Thoracic aorta (tissue), 2 donors: ENCODE results near the gene GDF9. TPM values are rescaled to one million over a fixed set of nuclear protein-coding genes. Genes with fewer than 3 reads are reported as not detected.

Experiments
- ATAC-seq: fragments of 150-250 bp; one replicate; pipeline ENCODE4 v1.8.0; 2017; ENCODE audit warnings: low read depth; ENCODE audit not compliant: insufficient number of reproducible peaks, low FRiP score
- DNase-seq: peaks from one replicate; pipeline ENCODE4 v3.0.0-alpha.2; 2020; ENCODE audit warnings: low spot score
- H3K27ac ChIP-seq, 2 donors: fragments of 200-600 bp; sonication (generic); 1 replicate in 1 of 2; 2 replicates in 1 of 2; pipeline ENCODE4 v1.5.1; 2016; ENCODE audit warnings: mild to moderate bottlenecking in 2 of 2, moderate library complexity in 2 of 2
- H3K27me3 ChIP-seq: fragments of 200-600 bp; sonication (generic); replicated peaks from 2 replicates; pipeline ENCODE4 v1.6.0; 2016; ENCODE audit warnings: mild to moderate bottlenecking; ENCODE audit not compliant: insufficient read depth
- H3K36me3 ChIP-seq: fragments of 200-600 bp; sonication (generic); one replicate; pipeline ENCODE4 v1.5.1; 2016
- H3K4me1 ChIP-seq, 2 donors: fragments of 200-600 bp; sonication (generic); 1 replicate in 1 of 2; 2 replicates in 1 of 2; pipeline versions ENCODE4 v1.5.1 to v1.6.0; 2016; ENCODE audit warnings: low read depth in 2 of 2, mild to moderate bottlenecking in 1 of 2; ENCODE audit not compliant: control insufficient read depth in 1 of 2
- H3K4me3 ChIP-seq: fragments of 200-600 bp; sonication (generic); 2 replicates; pipeline ENCODE4 v1.5.1; 2016; ENCODE audit warnings: mild to moderate bottlenecking
- H3K9me3 ChIP-seq: fragments of 200-600 bp; sonication (generic); 2 replicates; pipeline ENCODE4 v1.5.1; 2016
- CTCF ChIP-seq: fragments of 200-600 bp; sonication (generic); IDR thresholded peaks from one replicate; pipeline ENCODE4 v1.5.1; 2019; ENCODE audit warnings: antibody characterized with exemption
- total RNA-seq, 2 donors: library from RNA; depleted of rRNA; stranded (reverse); fragments of >200 nt; gene quantifications; one replicate each; pipeline versions ENCODE4 v1.1.0 to v1.2.3, GENCODE V29; 2016

The GDF9 gene
- total RNA-seq, 2 donors from 2014 or later: not detected

GRCh38 chr5:132883261-132883834 is 17.1 kb upstream of the GDF9 start:
- TF ChIP-seq CTCF: peak; percentile 49
- ATAC-seq (no peak), DNase-seq (no peak)
- no peak overlapping the region for H3K4me3 ChIP-seq
- no peaks in the 10 kb centered on the region for H3K9me3 ChIP-seq
- H3K4me1 ChIP-seq: no peaks in the 10 kb centered on the region
- no peaks in the 10 kb centered on the region for H3K27me3 ChIP-seq
- H3K36me3 ChIP-seq: peaks cover 46% of the 10 kb centered on the region
- no peak overlapping the region for H3K27ac ChIP-seq

- H3K36me3 ChIP-seq: peaks cover 20% of the 10 kb centered on the region
- TF ChIP-seq CTCF: no peak
- H3K27ac ChIP-seq: no peak overlapping the region
- peaks cover 5 to 22% of the 10 kb centered on the region in 2 donors for H3K4me1 ChIP-seq
- H3K4me3 ChIP-seq: no peak overlapping the region
- H3K9me3 ChIP-seq: no peaks in the 10 kb centered on the region
- H3K27me3 ChIP-seq: no peaks in the 10 kb centered on the region
- ATAC-seq (no peak), DNase-seq (no peak)
Observed at GRCh38 chr5:132877938-132878337, 11.7 kb upstream of the GDF9 start.

GRCh38 chr5:132877466-132877865 is 11.2 kb upstream of the GDF9 start:
- Histone ChIP-seq H3K27ac (no peak overlapping the region), H3K4me1 (peaks cover 5 to 26% of the 10 kb centered on the region in 2 donors), H3K9me3 (no peaks in the 10 kb centered on the region), H3K27me3 (no peaks in the 10 kb centered on the region), H3K36me3 (peaks cover 20% of the 10 kb centered on the region), H3K4me3 (no peak overlapping the region)
- DNase-seq: no peak
- ATAC-seq: no peak
- no peak for TF ChIP-seq CTCF

GRCh38 chr5:132876020-132876759 is 9.9 kb upstream of the GDF9 start:
- peaks cover 22% of the 10 kb centered on the region for H3K36me3 ChIP-seq
- H3K27ac ChIP-seq: peak overlapping the region in 1 of 2 donors; percentile 4
- no peaks in the 10 kb centered on the region for H3K27me3 ChIP-seq
- no peak overlapping the region for H3K4me3 ChIP-seq
- peaks cover 5 to 26% of the 10 kb centered on the region in 2 donors for H3K4me1 ChIP-seq
- TF ChIP-seq CTCF: no peak
- H3K9me3 ChIP-seq: no peaks in the 10 kb centered on the region
- DNase-seq: no peak
- ATAC-seq: no peak

DNA sequence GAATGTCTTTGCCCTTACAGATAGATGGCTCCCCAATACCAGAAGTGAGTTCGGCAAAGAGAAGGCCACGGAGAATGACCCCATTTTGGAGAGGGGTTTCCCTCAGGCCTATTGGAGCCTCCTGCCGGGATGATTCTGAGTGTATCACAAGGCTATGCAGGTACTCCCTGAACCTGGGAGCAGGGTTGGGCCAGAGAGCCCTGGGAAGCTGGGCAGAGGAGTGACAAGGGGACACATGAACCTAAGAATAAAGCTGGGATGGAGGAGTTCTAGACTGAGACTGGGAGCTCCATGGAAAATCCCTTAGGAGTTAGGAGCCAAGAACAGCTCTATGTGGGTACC is 7.6 kb upstream of the GDF9 start:
- no peak for ATAC-seq
- no peak for TF ChIP-seq CTCF
- H3K27ac ChIP-seq: peak overlapping the region in 1 of 2 donors; percentile 39
- peaks cover 25% of the 10 kb centered on the region for H3K36me3 ChIP-seq
- no peaks in the 10 kb centered on the region for H3K27me3 ChIP-seq
- H3K4me1 ChIP-seq: peaks cover 5 to 26% of the 10 kb centered on the region in 2 donors
- H3K9me3 ChIP-seq: no peaks in the 10 kb centered on the region
- no peak overlapping the region for H3K4me3 ChIP-seq
- no peak for DNase-seq
